Liver (tissue), 9 donors: ENCODE measurements around the gene RAVER1. TPM values are rescaled to one million over a fixed set of nuclear protein-coding genes. Genes with fewer than 3 reads are reported as not detected.
A peak's percentile ranks its signal among the peaks of the same experiment; 100 is the strongest.

Experiments used
- DNase-seq: peaks from one replicate; pipeline ENCODE4 v3.0.0-alpha.2; 2017; ENCODE audit warnings: low spot score
- H3K27ac ChIP-seq, 2 donors: one replicate each; pipeline ENCODE4 v1.7.0; 2013; ENCODE audit warnings: inconsistent platforms in 2 of 2, low read length in 2 of 2, control low read depth in 1 of 2, low read depth in 1 of 2, mild to moderate bottlenecking in 1 of 2
- H3K27me3 ChIP-seq, 4 donors: one replicate each; pipeline versions ENCODE4 v1.6.1 to v1.7.0; 2013; ENCODE audit warnings: low read length in 3 of 4, inconsistent platforms in 1 of 4, mild to moderate bottlenecking in 1 of 4, moderate library complexity in 1 of 4; ENCODE audit not compliant: control insufficient read depth in 4 of 4, insufficient read depth in 4 of 4
- H3K36me3 ChIP-seq, 4 donors: one replicate each; pipeline versions ENCODE4 v1.6.1 to v1.7.0; 2013; ENCODE audit warnings: low read length in 3 of 4, mild to moderate bottlenecking in 3 of 4, low read depth in 1 of 4, moderate library complexity in 1 of 4; ENCODE audit not compliant: control insufficient read depth in 4 of 4, insufficient read depth in 3 of 4
- H3K4me1 ChIP-seq, 4 donors: one replicate each; pipeline versions ENCODE4 v1.6.1 to v1.7.0; 2013; ENCODE audit warnings: low read length in 3 of 4, mild to moderate bottlenecking in 3 of 4, moderate library complexity in 1 of 4; ENCODE audit not compliant: control insufficient read depth in 4 of 4, insufficient read depth in 4 of 4
- H3K4me3 ChIP-seq, 3 donors: one replicate each; pipeline versions ENCODE4 v1.6.1 to v1.7.0; 2013; ENCODE audit warnings: low read length in 3 of 3, control low read depth in 1 of 3, low read depth in 1 of 3, mild to moderate bottlenecking in 1 of 3
- H3K9ac ChIP-seq, 2 donors: one replicate each; pipeline ENCODE4 v1.7.0; 2013; ENCODE audit warnings: low read length in 2 of 2, mild to moderate bottlenecking in 2 of 2, moderate library complexity in 2 of 2, control low read depth in 1 of 2, low read depth in 1 of 2
- H3K9me3 ChIP-seq, 4 donors: one replicate each; pipeline versions ENCODE4 v1.6.1 to v1.7.0; 2013; ENCODE audit warnings: low read length in 3 of 4; ENCODE audit not compliant: control insufficient read depth in 4 of 4
- ATF3 ChIP-seq: IDR thresholded peaks from 2 replicates; pipeline ENCODE4 v1.6.1; 2016; ENCODE audit warnings: antibody characterized with exemption
- CTCF ChIP-seq: fragments of 150-350 bp; IDR thresholded peaks from 2 replicates; pipeline ENCODE4 v1.5.1; 2017; ENCODE audit warnings: improper control_type of control experiment, low read depth, low read length; ENCODE audit not compliant: missing input control
- EGR1 ChIP-seq, 2 donors: IDR thresholded peaks; 2 replicates each; pipeline ENCODE4 v1.6.1; 2016 to 2018; ENCODE audit warnings: antibody characterized with exemption in 2 of 2, low read depth in 2 of 2
- FOXA1 ChIP-seq: IDR thresholded peaks from 2 replicates; pipeline ENCODE4 v1.6.1; 2016; ENCODE audit warnings: antibody characterized with exemption
- FOXA2 ChIP-seq: IDR thresholded peaks from 2 replicates; pipeline ENCODE4 v1.6.1; 2016; ENCODE audit warnings: antibody characterized with exemption
- GABPA ChIP-seq, 2 donors: IDR thresholded peaks in 1 of 2; conservative IDR thresholded peaks in 1 of 2; 2 replicates each; pipeline ENCODE4 v1.6.1; 2016; ENCODE audit warnings: antibody characterized with exemption in 2 of 2, mild to moderate bottlenecking in 1 of 2, moderate library complexity in 1 of 2
- HNF4A ChIP-seq, 2 donors: conservative IDR thresholded peaks; 2 replicates each; pipeline ENCODE4 v1.6.1; 2016; ENCODE audit warnings: antibody characterized with exemption in 2 of 2, mild to moderate bottlenecking in 2 of 2
- HNF4G ChIP-seq: IDR thresholded peaks from 2 replicates; pipeline ENCODE4 v1.6.1; 2016; ENCODE audit warnings: antibody characterized with exemption
- JUND ChIP-seq, 2 donors: IDR thresholded peaks; 2 replicates each; pipeline ENCODE4 v1.6.1; 2016; ENCODE audit warnings: antibody characterized with exemption in 2 of 2
- MAX ChIP-seq: IDR thresholded peaks from 2 replicates; pipeline ENCODE4 v1.6.1; 2016; ENCODE audit warnings: antibody characterized with exemption
- NR2F2 ChIP-seq: IDR thresholded peaks from 2 replicates; pipeline ENCODE4 v1.6.1; 2016; ENCODE audit warnings: antibody characterized with exemption
- RAD21 ChIP-seq, 2 donors: IDR thresholded peaks; 2 replicates each; pipeline ENCODE4 v1.6.1; 2016; ENCODE audit warnings: antibody characterized with exemption in 2 of 2, mild to moderate bottlenecking in 2 of 2
- RXRA ChIP-seq, 2 donors: IDR thresholded peaks; 2 replicates each; pipeline ENCODE4 v1.6.1; 2017 to 2018; ENCODE audit warnings: antibody characterized with exemption in 2 of 2, mild to moderate bottlenecking in 1 of 2
- SP1 ChIP-seq: IDR thresholded peaks from 2 replicates; pipeline ENCODE4 v1.6.1; 2018; ENCODE audit warnings: antibody characterized with exemption, mild to moderate bottlenecking
- ZBTB33 ChIP-seq: IDR thresholded peaks from 2 replicates; pipeline ENCODE4 v1.6.1; 2016; ENCODE audit warnings: antibody characterized with exemption
- WGBS: extraction: QIAGEN DNeasy Blood & Tissue Kit; methylation state at CpG from one replicate; pipeline ENCODE4 v1.1.7; 2013; 5-methylcytosine and 5-hydroxymethylcytosine counted together
- polyA plus RNA-seq, 2 donors: library from polyadenylated mRNA; stranded (reverse) in 1 of 2; unstranded in 1 of 2; fragments of 200-250 nt in 1 of 2; fragments of >200 nt in 1 of 2; fragmentation: Nextera tagmentation in 1 of 2; extraction: Ambion mirVana in 1 of 2; gene quantifications; one replicate each; pipeline versions ENCODE4 v1.2.1 to v1.2.3, GENCODE V29; 2013 to 2015
- total RNA-seq, 2 donors: library from RNA; depleted of rRNA; stranded (reverse); fragments of >200 nt; gene quantifications; one replicate each; pipeline ENCODE4 v1.2.3, GENCODE V29; 2014
- donor health status: healthy.
- donor health status: healthy.
- donor health status: healthy.
- donor health status: healthy.
- donor health status: healthy.

The RAVER1 gene
- total and polyA plus RNA-seq, 4 donors: 2.1 to 13.6 (median 6.2) TPM

- Histone ChIP-seq H3K9ac (no peak within 1 kb of the TSS), H3K27ac (no peak within 1 kb of the TSS), H3K4me3 (no peak within 1 kb of the TSS), H3K9me3 (no peaks in the 10 kb centered on the region), H3K27me3 (no peaks in the 10 kb centered on the region), H3K4me1 (no peaks in the 10 kb centered on the region), H3K36me3 (peaks cover 0 to 5% (median 2%) of the 10 kb centered on the region in 4 donors)
- TF ChIP-seq GABPA (IDR thresholded peaks at IDR 0.05 in 1 of 2, conservative IDR thresholded peaks at IDR 0.05 in 1 of 2) (no peak), SP1 (no peak), NR2F2 (no peak), HNF4A (conservative IDR thresholded peaks at IDR 0.05) (no peak), HNF4G (no peak), RAD21 (IDR thresholded peaks at IDR 0.05) (no peak), ATF3 (no peak), MAX (no peak), RXRA (IDR thresholded peaks at IDR 0.05) (no peak), JUND (IDR thresholded peaks at IDR 0.05) (no peak), FOXA2 (no peak)
- 95% methylated on average over 24 of the region's 24 CpGs for WGBS
- DNase-seq: peak; percentile 21
Measured at GRCh38 chr19:10309423-10309822, 23.9 kb downstream of the RAVER1 start, which contains the start of gene ZGLP1. Gene ZGLP1, minus strand, starts transcription at chr19:10309815.

GRCh38 chr19:10306327-10306726 lies 27.0 kb downstream of the RAVER1 start:
- 92% methylated on average over 5 of the region's 5 CpGs for WGBS
- Histone ChIP-seq H3K9ac (no peak overlapping the region), H3K27me3 (no peaks in the 10 kb centered on the region), H3K27ac (no peak overlapping the region), H3K9me3 (no peaks in the 10 kb centered on the region), H3K4me3 (no peak overlapping the region), H3K4me1 (no peaks in the 10 kb centered on the region), H3K36me3 (peaks cover 0 to 5% (median 3%) of the 10 kb centered on the region in 4 donors)
- no peak for TF ChIP-seq FOXA1
- TF ChIP-seq JUND (IDR thresholded peaks at IDR 0.05): no peak
- TF ChIP-seq FOXA2: no peak
- TF ChIP-seq NR2F2: no peak
- no peak for TF ChIP-seq HNF4A (conservative IDR thresholded peaks at IDR 0.05)
- TF ChIP-seq CTCF: no peak
- no peak for TF ChIP-seq EGR1 (IDR thresholded peaks at IDR 0.05; ENCODE audit: low read depth in 2 of 2)
- TF ChIP-seq ZBTB33: no peak
- TF ChIP-seq RXRA (IDR thresholded peaks at IDR 0.05): no peak
- DNase-seq: no peak
